Neural crest cell (in vitro differentiated cells): ENCODE results near the gene NXPH1. TPM values are rescaled to one million over a fixed set of nuclear protein-coding genes. Genes with fewer than 3 reads are reported as not detected.
A peak's percentile ranks its signal among the peaks of the same experiment; 100 is the strongest.

Experiments
- DNase-seq: peaks from one replicate; pipeline ENCODE4 v3.0.0; 2021; ENCODE audit warnings: low read depth, mixed read lengths, low spot score
- H3K27ac Mint-ChIP-seq: one replicate; pipeline ENCODE4 v1.8.0; 2021; ENCODE audit warnings: mild to moderate bottlenecking, mixed read lengths; ENCODE audit not compliant: unreplicated experiment
- H3K27me3 Mint-ChIP-seq: 2 replicates; pipeline ENCODE4 v1.8.0; 2021; ENCODE audit warnings: low read depth, mild to moderate bottlenecking, mixed read lengths
- H3K36me3 Mint-ChIP-seq: 2 replicates; pipeline ENCODE4 v1.8.0; 2021; ENCODE audit warnings: low read depth, mild to moderate bottlenecking, mixed read lengths
- H3K4me1 Mint-ChIP-seq: 2 replicates; pipeline ENCODE4 v1.8.0; 2021; ENCODE audit warnings: mixed read lengths
- H3K4me3 Mint-ChIP-seq: one replicate; pipeline ENCODE4 v1.8.0; 2021; ENCODE audit warnings: mild to moderate bottlenecking, mixed read lengths
- H3K9me3 Mint-ChIP-seq: 2 replicates; pipeline ENCODE4 v1.8.0; 2021; ENCODE audit warnings: mixed read lengths
- total RNA-seq: library from RNA; stranded (reverse); gene quantifications from 2 replicates; pipeline ENCODE4 v1.2.1, GENCODE V29; 2021
- TF ChIP-seq, protein P1 (sequence below): fragments of 200-600 bp; sonication (generic); conservative IDR thresholded peaks from 2 replicates; pipeline ENCODE4 v1.5.0; 2021; ENCODE audit warnings: antibody characterized with exemption, mild to moderate bottlenecking

NXPH1 gene
- total RNA-seq, 1 donor from 2014 or later, result 1.0 TPM

GRCh38 chr7:8781166-8781565, 347.8 kb downstream of the NXPH1 start:
- TF ChIP-seq, protein P1, sequence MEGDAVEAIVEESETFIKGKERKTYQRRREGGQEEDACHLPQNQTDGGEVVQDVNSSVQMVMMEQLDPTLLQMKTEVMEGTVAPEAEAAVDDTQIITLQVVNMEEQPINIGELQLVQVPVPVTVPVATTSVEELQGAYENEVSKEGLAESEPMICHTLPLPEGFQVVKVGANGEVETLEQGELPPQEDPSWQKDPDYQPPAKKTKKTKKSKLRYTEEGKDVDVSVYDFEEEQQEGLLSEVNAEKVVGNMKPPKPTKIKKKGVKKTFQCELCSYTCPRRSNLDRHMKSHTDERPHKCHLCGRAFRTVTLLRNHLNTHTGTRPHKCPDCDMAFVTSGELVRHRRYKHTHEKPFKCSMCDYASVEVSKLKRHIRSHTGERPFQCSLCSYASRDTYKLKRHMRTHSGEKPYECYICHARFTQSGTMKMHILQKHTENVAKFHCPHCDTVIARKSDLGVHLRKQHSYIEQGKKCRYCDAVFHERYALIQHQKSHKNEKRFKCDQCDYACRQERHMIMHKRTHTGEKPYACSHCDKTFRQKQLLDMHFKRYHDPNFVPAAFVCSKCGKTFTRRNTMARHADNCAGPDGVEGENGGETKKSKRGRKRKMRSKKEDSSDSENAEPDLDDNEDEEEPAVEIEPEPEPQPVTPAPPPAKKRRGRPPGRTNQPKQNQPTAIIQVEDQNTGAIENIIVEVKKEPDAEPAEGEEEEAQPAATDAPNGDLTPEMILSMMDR, result no peak
- DNase-seq, result no peak
- H3K9me3 Mint-ChIP-seq, result no peaks in the 10 kb centered on the region
- H3K36me3 Mint-ChIP-seq, result no peaks in the 10 kb centered on the region
- no peaks in the 10 kb centered on the region for H3K4me1 Mint-ChIP-seq
- no peak overlapping the region for H3K4me3 Mint-ChIP-seq
- no peaks in the 10 kb centered on the region for H3K27me3 Mint-ChIP-seq
- no peak overlapping the region for H3K27ac Mint-ChIP-seq

GRCh38 chr7:8783229-8783628, 349.8 kb downstream of the NXPH1 start:
- TF ChIP-seq, protein P1, result no peak
- no peak overlapping the region for H3K4me3 Mint-ChIP-seq
- H3K27ac Mint-ChIP-seq, result no peak overlapping the region
- no peaks in the 10 kb centered on the region for H3K9me3 Mint-ChIP-seq
- no peak for DNase-seq
- no peaks in the 10 kb centered on the region for H3K4me1 Mint-ChIP-seq
- no peaks in the 10 kb centered on the region for H3K36me3 Mint-ChIP-seq
- H3K27me3 Mint-ChIP-seq, result no peaks in the 10 kb centered on the region

DNA sequence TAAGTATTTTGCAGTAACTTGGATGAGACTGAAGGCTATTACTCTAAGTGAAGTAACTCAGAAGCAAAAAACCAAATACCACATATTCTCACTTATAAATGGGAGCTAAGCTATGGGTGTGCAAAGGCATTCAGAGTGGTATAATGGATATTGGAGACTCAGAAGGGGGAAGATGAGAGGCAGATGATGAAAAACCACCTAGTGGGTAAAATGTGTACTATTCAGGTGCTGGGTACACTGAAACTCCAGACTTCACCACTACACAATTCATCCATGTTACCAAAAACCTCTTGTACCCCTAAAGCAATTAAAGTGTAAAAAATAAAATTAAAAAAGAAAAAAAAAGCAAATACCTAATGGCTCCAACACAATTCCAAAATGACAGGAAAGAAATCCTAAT, 351.7 kb downstream of the NXPH1 start:
- Mint-ChIP-seq H3K4me1 (no peaks in the 10 kb centered on the region), H3K4me3 (no peak overlapping the region), H3K9me3 (peaks cover 2% of the 10 kb centered on the region), H3K36me3 (no peaks in the 10 kb centered on the region), H3K27ac (no peak overlapping the region), H3K27me3 (no peaks in the 10 kb centered on the region)
- no peak for DNase-seq
- TF ChIP-seq, protein P1, result peak; percentile 20

- no peak overlapping the region for H3K27ac Mint-ChIP-seq
- H3K4me3 Mint-ChIP-seq, result no peak overlapping the region
- no peak for DNase-seq
- H3K9me3 Mint-ChIP-seq, result peaks cover 6% of the 10 kb centered on the region
- TF ChIP-seq, protein P1, result no peak
- no peaks in the 10 kb centered on the region for H3K4me1 Mint-ChIP-seq
- H3K27me3 Mint-ChIP-seq, result no peaks in the 10 kb centered on the region
- no peaks in the 10 kb centered on the region for H3K36me3 Mint-ChIP-seq
Measured at GRCh38 chr7:8800986-8801385, 367.6 kb downstream of the NXPH1 start.

Other genes with a start within 250 kb of the NXPH1 start
- gene ICA1, start 171.4 kb upstream of the NXPH1 start, total RNA-seq, result 3.5 and 4.2 TPM in 2 replicates